ENCODE results near the gene SUSD1. TPM values are rescaled to one million over a fixed set of nuclear protein-coding genes. Genes with fewer than 3 reads are reported as not detected.

SUSD1 gene
- total RNA-seq = 24.0 and 29.6 TPM in 2 replicates

GRCh38 chr9:112174965-112175795, at the start of gene SUSD1:
Gene SUSD1 (minus strand): TSS chr9:112175297. CDS start chr9:112175235, 62 bp downstream.

Other genes starting within 250 kb of the SUSD1 start
- 31.2 and 31.5 TPM in 2 replicates for gene PTBP3, start 158.3 kb upstream of the SUSD1 start, total RNA-seq
- 24.2 and 32.5 TPM in 2 replicates for gene HSDL2, start 204.8 kb upstream of the SUSD1 start, total RNA-seq

Data from epithelial cell of umbilical artery (primary cell).